Ascending aorta (tissue), 2 donors: ENCODE results near the gene GSTA4. TPM values are rescaled to one million over a fixed set of nuclear protein-coding genes. Genes with fewer than 3 reads are reported as not detected.
"Not testable (repeated sequence)": the region's sequence is repeated elsewhere in the genome, so short reads cannot be mapped to it uniquely, and the experiment has no call there.

Experiments used
- DNase-seq, 2 donors: peaks; one replicate each; pipeline ENCODE4 v3.0.0-alpha.2; 2019; ENCODE audit warnings: low spot score in 2 of 2
- H3K27ac ChIP-seq, 2 donors: fragments of 200-600 bp; sonication (generic); one replicate each; pipeline ENCODE4 v1.5.1; 2016 to 2017; ENCODE audit warnings: mild to moderate bottlenecking in 1 of 2
- H3K27me3 ChIP-seq: fragments of 200-600 bp; sonication (generic); one replicate; pipeline ENCODE4 v1.5.1; 2017
- H3K36me3 ChIP-seq, 2 donors: fragments of 200-600 bp; sonication (generic); one replicate each; pipeline ENCODE4 v1.5.1; 2016
- H3K4me1 ChIP-seq, 2 donors: fragments of 200-600 bp; sonication (generic); one replicate each; pipeline ENCODE4 v1.5.1; 2016 to 2017; ENCODE audit warnings: mild to moderate bottlenecking in 1 of 2
- H3K4me3 ChIP-seq, 2 donors: fragments of 200-600 bp; sonication (generic); one replicate each; pipeline ENCODE4 v1.5.1; 2016 to 2017; ENCODE audit warnings: mild to moderate bottlenecking in 1 of 2
- H3K9me3 ChIP-seq, 2 donors: fragments of 200-600 bp; sonication (generic); one replicate each; pipeline ENCODE4 v1.5.1; 2016
- intact Hi-C: fragments of 100-400 bp; cut with DNase I; formaldehyde crosslinking; loops from one replicate; pipeline ENCODE4 v1.15.1; 2023
- total RNA-seq: library from RNA; depleted of rRNA; stranded (reverse); fragments of >200 nt; gene quantifications from one replicate; pipeline ENCODE4 v1.1.0, GENCODE V29; 2016
- TF ChIP-seq, protein P1 (sequence below), 3 experiments: fragments of 200-600 bp in 2 of 3; fragments of 450-650 bp in 1 of 3; sonication (generic) in 2 of 3; IDR thresholded peaks; one replicate each; pipeline ENCODE4 v1.5.1; 2016 to 2019; ENCODE audit warnings: antibody characterized with exemption in 3 of 3, mild to moderate bottlenecking in 1 of 3, moderate library complexity in 1 of 3

GSTA4 gene
- total RNA-seq, 1 donor from 2014 or later: 1.7 TPM

DNA sequence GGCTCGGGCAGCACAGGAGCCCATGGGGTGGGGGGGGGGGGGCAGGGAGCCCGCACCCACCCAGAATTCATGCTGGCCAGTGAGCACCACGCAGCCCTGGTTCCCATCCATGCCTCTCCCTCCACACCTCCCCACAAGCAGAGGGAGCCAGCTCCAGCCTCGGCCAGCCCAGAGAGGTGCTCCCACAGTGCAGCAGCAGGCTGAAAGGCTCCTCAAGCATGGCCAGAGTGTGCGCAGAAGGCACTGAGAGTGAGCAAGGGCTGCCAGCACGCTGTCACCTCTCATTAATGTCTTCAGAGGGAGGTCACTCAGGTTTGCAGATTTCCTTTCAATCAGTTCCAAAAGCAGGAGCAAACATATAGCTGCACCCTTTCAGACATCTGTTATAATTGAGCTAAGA lies 32.4 kb downstream of the GSTA4 start:
- Histone ChIP-seq H3K36me3 (no peaks in the 10 kb centered on the region), H3K4me1 (no peaks in the 10 kb centered on the region), H3K27ac (no peak overlapping the region), H3K4me3 (no peak overlapping the region), H3K9me3 (no peaks in the 10 kb centered on the region), H3K27me3 (no peaks in the 10 kb centered on the region)
- intact Hi-C loops: no loop called here
- TF ChIP-seq, protein P1, sequence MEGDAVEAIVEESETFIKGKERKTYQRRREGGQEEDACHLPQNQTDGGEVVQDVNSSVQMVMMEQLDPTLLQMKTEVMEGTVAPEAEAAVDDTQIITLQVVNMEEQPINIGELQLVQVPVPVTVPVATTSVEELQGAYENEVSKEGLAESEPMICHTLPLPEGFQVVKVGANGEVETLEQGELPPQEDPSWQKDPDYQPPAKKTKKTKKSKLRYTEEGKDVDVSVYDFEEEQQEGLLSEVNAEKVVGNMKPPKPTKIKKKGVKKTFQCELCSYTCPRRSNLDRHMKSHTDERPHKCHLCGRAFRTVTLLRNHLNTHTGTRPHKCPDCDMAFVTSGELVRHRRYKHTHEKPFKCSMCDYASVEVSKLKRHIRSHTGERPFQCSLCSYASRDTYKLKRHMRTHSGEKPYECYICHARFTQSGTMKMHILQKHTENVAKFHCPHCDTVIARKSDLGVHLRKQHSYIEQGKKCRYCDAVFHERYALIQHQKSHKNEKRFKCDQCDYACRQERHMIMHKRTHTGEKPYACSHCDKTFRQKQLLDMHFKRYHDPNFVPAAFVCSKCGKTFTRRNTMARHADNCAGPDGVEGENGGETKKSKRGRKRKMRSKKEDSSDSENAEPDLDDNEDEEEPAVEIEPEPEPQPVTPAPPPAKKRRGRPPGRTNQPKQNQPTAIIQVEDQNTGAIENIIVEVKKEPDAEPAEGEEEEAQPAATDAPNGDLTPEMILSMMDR (IDR thresholded peaks at IDR 0.05): no peak
- no peak for DNase-seq

DNA sequence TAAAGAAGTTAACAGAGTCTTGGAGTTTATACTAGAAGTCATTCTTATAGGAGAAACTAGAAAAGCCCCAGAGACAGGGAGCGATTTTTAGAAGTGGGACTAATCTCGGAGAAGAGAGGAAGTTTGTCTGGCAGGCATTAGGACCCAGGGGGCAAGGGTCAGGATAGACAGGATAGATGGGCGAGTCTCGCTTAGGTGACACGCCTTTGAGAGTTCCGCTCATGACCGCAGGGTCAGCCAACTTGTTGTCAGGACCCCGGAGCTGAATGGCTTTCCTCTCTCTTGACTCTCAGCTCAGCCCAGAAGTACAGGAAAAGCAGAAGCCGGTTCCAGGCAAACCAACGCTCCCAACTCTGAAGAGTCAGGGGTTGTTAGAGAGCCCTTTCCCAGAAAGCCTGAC lies 34.1 kb downstream of the GSTA4 start:
- H3K9me3 ChIP-seq, intact Hi-C loops, H3K36me3 ChIP-seq, H3K27me3 ChIP-seq, H3K4me1 ChIP-seq, DNase-seq, H3K4me3 ChIP-seq, H3K27ac ChIP-seq: not testable (repeated sequence)

DNA sequence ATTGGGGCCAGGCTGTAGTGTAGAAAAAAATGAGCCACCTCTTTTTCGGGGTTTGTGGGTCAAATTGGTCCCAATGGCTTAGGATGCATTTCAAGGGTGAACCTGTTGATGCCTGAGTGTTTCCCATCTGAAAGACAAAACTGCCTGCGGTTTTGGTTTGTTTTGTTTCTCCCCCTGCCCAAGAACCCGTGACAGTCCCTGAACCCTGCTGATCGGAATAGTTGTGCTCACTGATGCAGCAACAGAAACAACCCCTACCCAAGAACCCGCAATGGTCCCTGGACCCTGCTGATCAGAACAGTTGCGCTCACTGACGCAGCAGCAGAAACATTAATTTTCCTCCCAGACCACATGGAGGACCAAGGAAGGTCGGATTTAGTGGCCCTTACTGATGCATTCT lies 34.9 kb downstream of the GSTA4 start:
- H3K4me1 ChIP-seq, H3K27me3 ChIP-seq, DNase-seq, intact Hi-C loops, H3K9me3 ChIP-seq, H3K36me3 ChIP-seq, H3K27ac ChIP-seq, H3K4me3 ChIP-seq: not testable (repeated sequence)

DNA sequence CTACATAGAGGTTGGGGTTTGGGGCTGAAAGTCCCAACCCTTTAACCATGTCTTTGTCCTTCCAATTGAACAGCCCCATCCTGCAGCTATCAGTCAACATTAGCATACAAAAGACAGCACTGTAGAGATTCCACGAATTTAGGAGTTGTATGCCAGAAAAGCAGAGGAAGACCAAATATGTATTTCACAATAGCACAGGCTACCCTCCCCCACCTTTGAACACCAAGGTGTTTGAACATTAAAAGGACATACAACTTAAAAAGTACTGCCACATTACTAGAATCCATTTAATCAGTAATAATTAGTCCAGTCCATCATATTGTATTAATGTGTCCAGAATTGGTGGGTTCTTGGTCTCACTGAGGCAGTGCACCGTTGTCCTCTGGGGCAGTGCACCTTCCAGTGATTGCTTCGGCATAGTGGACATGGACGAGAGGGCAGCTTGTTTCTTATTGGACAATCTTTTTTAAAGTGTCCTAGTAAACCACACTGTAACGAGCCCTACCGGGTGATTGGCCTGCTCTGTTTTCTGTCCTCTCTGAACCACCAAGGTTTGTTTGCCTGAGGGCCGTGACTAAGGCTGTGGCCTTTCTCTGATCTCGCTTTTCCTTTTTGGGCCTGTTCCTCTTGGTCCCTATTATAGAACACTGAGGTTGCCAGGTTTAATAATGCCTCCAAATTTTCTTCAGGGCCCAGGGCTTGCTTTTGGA lies 36.4 kb downstream of the GSTA4 start:
- TF ChIP-seq, protein P1 (IDR thresholded peaks at IDR 0.05): no peak
- H3K4me1 ChIP-seq: no peaks in the 10 kb centered on the region

DNA sequence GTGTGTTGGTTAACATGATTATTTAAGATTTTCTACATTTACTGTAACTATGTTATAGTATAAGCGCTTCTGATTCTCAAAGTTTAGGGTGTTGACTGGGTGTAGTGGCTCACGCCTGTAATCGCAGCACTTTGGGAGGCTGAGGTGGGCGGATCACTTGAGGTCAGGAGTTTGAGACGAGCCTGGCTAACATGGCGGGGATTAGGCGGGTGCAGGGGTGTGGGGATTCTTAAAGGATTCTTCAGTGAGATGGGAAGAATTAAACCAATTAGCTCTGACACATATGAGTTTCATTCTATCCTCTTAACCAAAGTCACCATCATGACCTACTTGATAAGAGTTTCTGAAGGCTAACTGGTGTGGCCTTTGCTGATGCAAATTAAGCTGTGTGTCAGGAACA lies 39.2 kb downstream of the GSTA4 start:
- H3K9me3 ChIP-seq: no peaks in the 10 kb centered on the region
- H3K4me3 ChIP-seq: no peak overlapping the region
- H3K27ac ChIP-seq: no peak overlapping the region
- no peaks in the 10 kb centered on the region for H3K27me3 ChIP-seq
- intact Hi-C loops: no loop called here
- H3K36me3 ChIP-seq: no peaks in the 10 kb centered on the region
- TF ChIP-seq, protein P1 (IDR thresholded peaks at IDR 0.05): no peak
- DNase-seq: no peak
- no peaks in the 10 kb centered on the region for H3K4me1 ChIP-seq

More for the DNA sequence above, 36.4 kb downstream of the GSTA4 start:
- no peaks in the 10 kb centered on the region for H3K36me3 ChIP-seq
- H3K9me3 ChIP-seq: no peaks in the 10 kb centered on the region
- DNase-seq: no peak
- intact Hi-C loops: no loop called here
- no peaks in the 10 kb centered on the region for H3K27me3 ChIP-seq
- no peak overlapping the region for H3K27ac ChIP-seq
- no peak overlapping the region for H3K4me3 ChIP-seq

DNA sequence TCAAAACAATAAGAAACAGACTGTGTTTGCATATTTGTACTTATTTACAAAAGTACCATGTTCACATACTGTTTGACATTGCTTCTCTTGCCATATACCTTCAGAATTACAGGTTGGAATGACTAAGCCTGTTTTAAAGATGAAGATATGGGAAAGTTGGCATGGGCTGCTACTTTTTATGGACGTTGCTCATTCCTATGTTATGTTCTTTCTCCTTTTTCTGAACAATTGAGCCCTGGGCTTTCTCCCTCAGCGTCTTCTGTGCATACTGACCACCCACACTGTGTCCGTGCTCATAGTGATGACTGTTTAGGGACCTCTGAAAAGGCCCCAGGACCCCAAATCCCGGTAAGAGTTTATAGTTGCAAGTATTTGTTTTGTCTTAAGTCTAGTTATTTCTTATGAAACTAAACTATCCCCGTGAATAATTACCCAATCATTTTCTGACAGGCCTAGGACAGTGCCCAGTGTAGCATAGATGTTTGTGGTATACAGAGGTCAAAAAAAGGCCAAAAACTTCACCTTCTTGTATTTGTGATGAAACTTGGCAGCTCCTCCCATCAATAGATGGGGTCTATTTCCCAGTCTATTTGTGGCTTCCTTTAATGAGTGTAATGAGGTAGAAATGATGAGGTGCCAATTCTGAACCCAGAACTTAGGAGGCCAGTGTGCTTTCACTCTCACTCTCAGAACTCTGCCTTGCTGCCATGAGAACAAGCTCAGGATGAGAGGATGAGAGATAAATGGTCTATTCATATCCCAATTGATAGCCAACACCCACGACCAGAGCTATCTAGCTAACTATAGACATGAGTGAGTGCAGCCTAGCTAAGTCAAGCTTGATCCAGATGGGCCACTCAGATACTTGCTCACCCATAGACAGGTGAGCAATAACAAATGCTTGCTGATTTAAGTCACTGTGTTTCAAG lies 40.9 kb downstream of the GSTA4 start:
- intact Hi-C loops: no loop called here
- Histone ChIP-seq H3K4me1 (no peaks in the 10 kb centered on the region), H3K27me3 (no peaks in the 10 kb centered on the region), H3K4me3 (no peak overlapping the region), H3K27ac (no peak overlapping the region), H3K36me3 (no peaks in the 10 kb centered on the region), H3K9me3 (no peaks in the 10 kb centered on the region)
- DNase-seq: no peak
- TF ChIP-seq, protein P1 (IDR thresholded peaks at IDR 0.05): no peak
